ENCODE measurements around the gene DGKG.

DNA sequence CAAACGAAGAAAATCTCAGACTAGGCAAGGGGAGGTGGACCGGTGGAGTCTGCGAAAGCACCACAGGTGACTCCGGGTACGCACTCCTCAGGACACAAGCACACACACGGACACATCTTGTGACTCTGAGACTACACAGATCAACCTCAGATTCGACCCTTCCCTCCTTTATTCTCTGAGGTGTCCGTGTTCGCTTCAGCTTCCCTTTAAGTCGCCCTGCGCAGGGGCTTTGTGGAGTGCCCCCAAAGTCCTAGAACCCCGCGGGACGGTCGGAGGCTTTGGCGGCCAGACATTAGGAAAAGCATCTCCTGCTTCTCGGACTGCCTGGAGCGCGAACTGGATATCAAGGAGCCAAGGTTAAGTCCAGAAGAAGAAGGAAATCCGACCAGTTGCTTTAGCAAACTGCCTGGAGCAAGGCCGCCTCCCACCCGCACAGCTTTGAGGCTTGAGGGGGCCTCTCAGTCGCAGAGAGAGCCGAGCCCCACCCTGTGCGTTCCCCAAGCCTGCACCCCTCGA, 730 bp downstream of the DGKG start:
- no peak for TF ChIP-seq CTCF (IDR thresholded peaks at IDR 0.05)
- no peak for TF ChIP-seq POLR2A (IDR thresholded peaks at IDR 0.05)

Measured in Peyer's patch (tissue), 4 donors.